HPDE6-E6E7 (cell line): ENCODE results near the gene WDR7.
"Not testable (repeated sequence)": the region's sequence is repeated elsewhere in the genome, so short reads cannot be mapped to it uniquely, and the experiment has no call there.

Experiments used
- DNase-seq: peaks from one replicate; pipeline ENCODE4 v3.0.0; 2011; ENCODE audit warnings: missing footprints; ENCODE audit errors: extremely low spot score

The WDR7 gene

GRCh38 chr18:56654280-56654679, 3.1 kb downstream of the WDR7 start:
- DNase-seq, result not testable (repeated sequence)

- no peak for DNase-seq
These were observed 7.1 kb downstream of the WDR7 start for GRCh38 chr18:56658261-56658660.

- DNase-seq, result no peak
These were observed 8.0 kb downstream of the WDR7 start for GRCh38 chr18:56659111-56659510.

GRCh38 chr18:56660655-56661054, 9.5 kb downstream of the WDR7 start:
- no peak for DNase-seq

GRCh38 chr18:56661360-56662062, 10.4 kb downstream of the WDR7 start:
- no peak for DNase-seq

GRCh38 chr18:56662063-56662408, 10.9 kb downstream of the WDR7 start:
- no peak for DNase-seq

GRCh38 chr18:56662502-56662901, 11.3 kb downstream of the WDR7 start:
- no peak for DNase-seq

- no peak for DNase-seq
These were observed 11.7 kb downstream of the WDR7 start for GRCh38 chr18:56662902-56663301.

- no peak for DNase-seq
These were observed 21.2 kb downstream of the WDR7 start for GRCh38 chr18:56672391-56672790.

GRCh38 chr18:56672981-56673380, 21.8 kb downstream of the WDR7 start:
- no peak for DNase-seq

- no peak for DNase-seq
These were observed 25.5 kb downstream of the WDR7 start for GRCh38 chr18:56676639-56677038.

- no peak for DNase-seq
These were observed 27.8 kb downstream of the WDR7 start for GRCh38 chr18:56678836-56679565.

- DNase-seq, result no peak
These were observed 33.1 kb downstream of the WDR7 start for GRCh38 chr18:56684277-56684676.

GRCh38 chr18:56691530-56691929, 40.4 kb downstream of the WDR7 start:
- DNase-seq, result no peak

- peak; percentile 4 for DNase-seq
These were observed 45.8 kb downstream of the WDR7 start for GRCh38 chr18:56696966-56697365.

GRCh38 chr18:56702946-56703345, 51.8 kb downstream of the WDR7 start:
- DNase-seq, result peak; percentile 26

- DNase-seq, result peak; percentile 58
These were observed 58.3 kb downstream of the WDR7 start for GRCh38 chr18:56709463-56709862.

GRCh38 chr18:56711708-56712445, 60.7 kb downstream of the WDR7 start:
- DNase-seq, result no peak

- no peak for DNase-seq
These were observed 61.6 kb downstream of the WDR7 start for GRCh38 chr18:56712761-56713160.

- DNase-seq, result no peak
These were observed 64.0 kb downstream of the WDR7 start for GRCh38 chr18:56715121-56715520.

- no peak for DNase-seq
These were observed 65.6 kb downstream of the WDR7 start for GRCh38 chr18:56716692-56717146.

- no peak for DNase-seq
These were observed 69.9 kb downstream of the WDR7 start for GRCh38 chr18:56721031-56721430.

- DNase-seq, result no peak
These were observed 70.3 kb downstream of the WDR7 start for GRCh38 chr18:56721491-56721890.
